Measurements from ENCODE around the gene ETV7.
"Not testable (repeated sequence)": the region's sequence is repeated elsewhere in the genome, so short reads cannot be mapped to it uniquely, and the experiment has no call there.

- TF ChIP-seq CTCF (IDR thresholded peaks at IDR 0.05); EZH2 (IDR thresholded peaks at IDR 0.05; ENCODE audit: borderline replicate concordance, insufficient read depth, low read depth, low read length, poor library complexity, severe bottlenecking): not testable (repeated sequence)
Observed at GRCh38 chr6:36409718-36410117, 22.2 kb upstream of the ETV7 start.

Data from B cell (primary cell).